ENCODE results near the gene CLPX. TPM values are rescaled to one million over a fixed set of nuclear protein-coding genes. Genes with fewer than 3 reads are reported as not detected.
A peak's percentile ranks its signal among the peaks of the same experiment; 100 is the strongest.
"Not testable (repeated sequence)": the region's sequence is repeated elsewhere in the genome, so short reads cannot be mapped to it uniquely, and the experiment has no call there.

The CLPX gene
- total and polyA plus RNA-seq, 8 donors, result 6.3 to 31.1 (median 19.1) TPM

- peak; percentile 34 to 52 (median 48) for TF ChIP-seq CTCF (IDR thresholded peaks at IDR 0.05)
- ATAC-seq (peak in 3 of 4 donors; percentile 53 to 72 (median 56)), DNase-seq (peak in 4 of 6 donors; percentile 33 to 74 (median 38)), FAIRE-seq (no peak)
- no peaks in the 10 kb centered on the region for H3K27me3 ChIP-seq
- H3K4me3 ChIP-seq, result no peak overlapping the region
- no peak overlapping the region for H3K27ac ChIP-seq
- H3K9me3 ChIP-seq, result no peaks in the 10 kb centered on the region
- H3K36me3 ChIP-seq, result peaks cover 0 to 22% (median 2%) of the 10 kb centered on the region in 3 donors
- intact Hi-C loops (cut with DNase I), result no loop called here
- H3K4me1 ChIP-seq, result no peaks in the 10 kb centered on the region
- 51 to 67% methylated on average over 9 of the region's 9 CpGs for WGBS, 2 donors
These were observed 83.7 kb downstream of the CLPX start for GRCh38 chr15:65101411-65101890.

GRCh38 chr15:65100442-65100841 is 84.7 kb downstream of the CLPX start:
- Histone ChIP-seq H3K4me1 (no peaks in the 10 kb centered on the region), H3K4me3 (no peak overlapping the region), H3K27ac (no peak overlapping the region), H3K36me3 (peaks cover 0 to 12% (median 2%) of the 10 kb centered on the region in 3 donors), H3K27me3 (no peaks in the 10 kb centered on the region), H3K9me3 (no peaks in the 10 kb centered on the region)
- no peak for TF ChIP-seq CTCF (IDR thresholded peaks at IDR 0.05)
- intact Hi-C loops (cut with DNase I), result no loop called here
- DNase-seq, result peak in 1 of 6 donors; percentile 39
- 79 to 88% methylated on average over 7 of the region's 7 CpGs for WGBS, 2 donors
- FAIRE-seq, result no peak
- ATAC-seq, result no peak

GRCh38 chr15:65099801-65100200 is 85.3 kb downstream of the CLPX start:
- ATAC-seq; H3K9me3 ChIP-seq; intact Hi-C loops (cut with DNase I); H3K4me1 ChIP-seq; H3K4me3 ChIP-seq; H3K27ac ChIP-seq; H3K27me3 ChIP-seq; FAIRE-seq: not testable (repeated sequence)
- peaks cover 0 to 10% (median 2%) of the 10 kb centered on the region in 3 donors for H3K36me3 ChIP-seq
- WGBS, 2 donors, result 92 to 93% methylated on average over 10 of the region's 10 CpGs
- peak in 1 of 6 donors; percentile 4 for DNase-seq

- no peak for ATAC-seq
- 92 to 94% methylated on average over 5 of the region's 5 CpGs for WGBS, 2 donors
These were observed 85.8 kb downstream of the CLPX start for GRCh38 chr15:65099336-65099735.

More at GRCh38 chr15:65099336-65099735, 85.8 kb downstream of the CLPX start:
- intact Hi-C loops (cut with DNase I), result no loop called here
- H3K4me3 ChIP-seq, result no peak overlapping the region
- no peaks in the 10 kb centered on the region for H3K27me3 ChIP-seq
- peaks cover 0 to 10% (median 2%) of the 10 kb centered on the region in 3 donors for H3K36me3 ChIP-seq
- H3K4me1 ChIP-seq, result no peaks in the 10 kb centered on the region
- DNase-seq, result peak in 1 of 6 donors; percentile 14
- no peak for TF ChIP-seq CTCF (IDR thresholded peaks at IDR 0.05)
- H3K27ac ChIP-seq, result no peak overlapping the region
- FAIRE-seq, result no peak
- no peaks in the 10 kb centered on the region for H3K9me3 ChIP-seq

Other genes starting within 250 kb of the CLPX start
- gene SPG21, start 195.4 kb downstream of the CLPX start, total RNA-seq, result 10 to 100 TPM; 26.3 to 40.2 (median 29.5) TPM
- gene SPG21, start 195.4 kb downstream of the CLPX start, polyA plus RNA-seq, result 10 to 100 TPM; 21.1 to 39.1 TPM
- 1 to 10 TPM; 3.3 to 6.6 (median 4.4) TPM for gene MTFMT, start 155.7 kb downstream of the CLPX start, total RNA-seq
- gene MTFMT, start 155.7 kb downstream of the CLPX start, polyA plus RNA-seq, result 1 to 10 TPM; 1.9 to 3.5 TPM
- under 1 TPM in 2 of 6 donors, not detected in 4; 0.26 to 0.49 TPM for gene SLC51B, start 140.0 kb downstream of the CLPX start, total RNA-seq
- 1 to 10 TPM in 1 of 2 donors, not detected in 1; 1.1 TPM for gene SLC51B, start 140.0 kb downstream of the CLPX start, polyA plus RNA-seq
- gene RASL12, start 117.4 kb downstream of the CLPX start, total RNA-seq, result 1 to 10 TPM in 3 of 6 donors, under 1 TPM in 3; 0.28 to 4.2 (median 1.2) TPM
- 1 to 10 TPM; 2.8 TPM for gene RASL12, start 117.4 kb downstream of the CLPX start, polyA plus RNA-seq
- gene KBTBD13, start 108.6 kb downstream of the CLPX start, total RNA-seq, result not detected
- gene KBTBD13, start 108.6 kb downstream of the CLPX start, polyA plus RNA-seq, result not detected
- gene UBAP1L, start 70.1 kb downstream of the CLPX start, total RNA-seq, result 1 to 10 TPM; 1.5 to 3.3 (median 2.4) TPM
- gene UBAP1L, start 70.1 kb downstream of the CLPX start, polyA plus RNA-seq, result 10 to 100 TPM in 1 of 2 donors, 1 to 10 TPM in 1; 7.9 to 11.4 TPM
- gene PDCD7, start 51.5 kb downstream of the CLPX start, total RNA-seq, result 10 to 100 TPM in 3 of 6 donors, 1 to 10 TPM in 3; 7.3 to 13.1 (median 9.5) TPM
- 1 to 10 TPM; 7.3 to 9.8 TPM for gene PDCD7, start 51.5 kb downstream of the CLPX start, polyA plus RNA-seq
- 10 to 100 TPM in 1 of 6 donors, 1 to 10 TPM in 2, under 1 TPM in 3; 0.28 to 20.7 (median 3.1) TPM for gene CILP, start 26.1 kb upstream of the CLPX start, total RNA-seq
- gene CILP, start 26.1 kb upstream of the CLPX start, polyA plus RNA-seq, result 1 to 10 TPM; 1.0 to 1.1 TPM
- 1 to 10 TPM; 3.8 to 7.5 (median 5.7) TPM for gene PARP16, start 101.5 kb upstream of the CLPX start, total RNA-seq
- gene PARP16, start 101.5 kb upstream of the CLPX start, polyA plus RNA-seq, result 1 to 10 TPM; 3.1 to 5.5 TPM
- gene RNU5A-1, start 110.7 kb upstream of the CLPX start, total RNA-seq, result not detected
- gene RNU5A-1, start 110.7 kb upstream of the CLPX start, polyA plus RNA-seq, result not detected
- 10 to 100 TPM in 3 of 6 donors, not detected in 3; 10.5 to 21.8 (median 21.6) TPM for gene RNU5B-1, start 119.3 kb upstream of the CLPX start, total RNA-seq
- not detected for gene RNU5B-1, start 119.3 kb upstream of the CLPX start, polyA plus RNA-seq
- under 1 TPM in 1 of 6 donors, not detected in 5; 0.32 TPM for gene IGDCC3, start 192.7 kb upstream of the CLPX start, total RNA-seq
- gene IGDCC3, start 192.7 kb upstream of the CLPX start, polyA plus RNA-seq, result not detected
- gene IGDCC4, start 237.6 kb upstream of the CLPX start, total RNA-seq, result 1 to 10 TPM in 2 of 6 donors, under 1 TPM in 4; 0.22 to 2.2 (median 0.52) TPM
- gene IGDCC4, start 237.6 kb upstream of the CLPX start, polyA plus RNA-seq, result under 1 TPM; 0.23 to 0.26 TPM

All from pancreas (tissue), 10 donors.